K562 (cell line): Measurements from ENCODE around the gene ASF1B. TPM values are rescaled to one million over a fixed set of nuclear protein-coding genes. Genes with fewer than 3 reads are reported as not detected.

Experiments used
- CEBPG ChIP-seq, 3 experiments: fragments of 200-800 bp in 1 of 3; sonication (Bioruptor generic) in 1 of 3; sonication (generic) in 1 of 3; formaldehyde crosslinking in 1 of 3; IDR thresholded peaks in 2 of 3; conservative IDR thresholded peaks in 1 of 3; 2 replicates each; pipeline versions ENCODE4 v1.6.1 to v1.8.0; 2016 to 2022; ENCODE audit warnings: missing compliant biosample characterization in 2 of 3, missing genetic modification characterization in 2 of 3, mild to moderate bottlenecking in 1 of 3, missing genetic modification reagents in 1 of 3
- CXXC5 ChIP-seq: fragments of 250-450 bp; sonication (Bioruptor Pico); IDR thresholded peaks from 2 replicates; pipeline ENCODE4 v1.8.0; 2022; ENCODE audit warnings: inconsistent platforms, mild to moderate bottlenecking, moderate library complexity
- EGR1 ChIP-seq: fragments of 450-650 bp; conservative IDR thresholded peaks from 2 replicates; pipeline ENCODE4 v1.6.1; 2017; ENCODE audit warnings: mild to moderate bottlenecking
- JUND ChIP-seq, 2 experiments: IDR thresholded peaks; 2 replicates in 1 of 2; 3 replicates in 1 of 2; pipeline ENCODE4 v1.6.1; 2011; ENCODE audit warnings: borderline replicate concordance in 2 of 2, low read depth in 2 of 2, low read length in 2 of 2, improper control_type of control experiment in 1 of 2, missing biosample characterization in 1 of 2, missing genetic modification characterization in 1 of 2, missing genetic modification reagents in 1 of 2
- MAZ ChIP-seq, 2 experiments: fragments of 450-650 bp in 1 of 2; sonication (generic) in 1 of 2; formaldehyde crosslinking; IDR thresholded peaks in 1 of 2; conservative IDR thresholded peaks in 1 of 2; 2 replicates each; pipeline versions ENCODE4 v1.4.0 to v1.5.0; 2020; ENCODE audit warnings: mild to moderate bottlenecking in 1 of 2, missing genetic modification reagents in 1 of 2
- NCOA1 ChIP-seq: fragments of 450-650 bp; IDR thresholded peaks from 2 replicates; pipeline ENCODE4 v1.6.1; 2016; ENCODE audit warnings: low read depth
- SAFB ChIP-seq: fragments of 200-400 bp; formaldehyde crosslinking; IDR thresholded peaks from 2 replicates; pipeline ENCODE4 v1.6.1; 2017; ENCODE audit warnings: low read depth, low read length, borderline replicate concordance
- SUPT5H ChIP-seq: fragments of 450-650 bp; IDR thresholded peaks from 2 replicates; pipeline ENCODE4 v1.6.1; 2016
- TCF7 ChIP-seq: sonication (generic); IDR thresholded peaks from 2 replicates; pipeline ENCODE4 v1.6.1; 2016; ENCODE audit warnings: antibody characterized with exemption, borderline replicate concordance
- ZC3H11A ChIP-seq: IDR thresholded peaks from 2 replicates; pipeline ENCODE4 v1.6.1; 2012; ENCODE audit warnings: low read depth, low read length, improper control_type of control experiment
- ZNF274 ChIP-seq: IDR thresholded peaks from 2 replicates; pipeline ENCODE4 v1.6.1; 2011; ENCODE audit warnings: low read depth, mild to moderate bottlenecking, low read length, moderate library complexity, borderline replicate concordance
- polyA plus RNA-seq, 8 experiments: library from polyadenylated mRNA; depleted of rRNA in 4 of 8; stranded (reverse) in 5 of 8; unstranded in 3 of 8; fragments of >200 nt; fragmentation: Nextera tagmentation in 2 of 8; fragmentation: Illumina TruSeq in 1 of 8; extraction: Ambion mirVana in 2 of 8; extraction: Trizol in 1 of 8; gene quantifications; 2 replicates each; pipeline versions ENCODE4 v1.2.1 to v1.2.3, GENCODE V29; 2011 to 2014; ENCODE audit warnings: inconsistent platforms in 1 of 8, missing spikeins in 1 of 8
- total RNA-seq, 7 experiments: library from RNA; depleted of rRNA in 6 of 7; stranded (reverse); fragments of >200 nt in 6 of 7; fragmentation: Illumina TruSeq in 2 of 7; extraction: Trizol in 2 of 7; gene quantifications; 2 replicates each; pipeline versions ENCODE4 v1.2.1 to v1.2.3, GENCODE V29; 2011 to 2021; ENCODE audit warnings: low replicate concordance in 1 of 7
- TF ChIP-seq, protein P1 (sequence below): fragments of 200-600 bp; sonication (generic); IDR thresholded peaks from one replicate; pipeline ENCODE4 v1.6.1; 2012; ENCODE audit warnings: mild to moderate bottlenecking, low read depth, low read length, inconsistent platforms
- TF ChIP-seq, protein P2 (sequence below): fragments of 450-650 bp; IDR thresholded peaks from 2 replicates; pipeline ENCODE4 v1.6.1; 2016; ENCODE audit warnings: antibody characterized with exemption

Gene ASF1B
- total and polyA plus RNA-seq, 9 of the 15 experiments (the other 6 are each of a cell fraction or from before 2014, with no cell fraction given), result 6.0 to 69.4 (median 53.3) TPM

DNA sequence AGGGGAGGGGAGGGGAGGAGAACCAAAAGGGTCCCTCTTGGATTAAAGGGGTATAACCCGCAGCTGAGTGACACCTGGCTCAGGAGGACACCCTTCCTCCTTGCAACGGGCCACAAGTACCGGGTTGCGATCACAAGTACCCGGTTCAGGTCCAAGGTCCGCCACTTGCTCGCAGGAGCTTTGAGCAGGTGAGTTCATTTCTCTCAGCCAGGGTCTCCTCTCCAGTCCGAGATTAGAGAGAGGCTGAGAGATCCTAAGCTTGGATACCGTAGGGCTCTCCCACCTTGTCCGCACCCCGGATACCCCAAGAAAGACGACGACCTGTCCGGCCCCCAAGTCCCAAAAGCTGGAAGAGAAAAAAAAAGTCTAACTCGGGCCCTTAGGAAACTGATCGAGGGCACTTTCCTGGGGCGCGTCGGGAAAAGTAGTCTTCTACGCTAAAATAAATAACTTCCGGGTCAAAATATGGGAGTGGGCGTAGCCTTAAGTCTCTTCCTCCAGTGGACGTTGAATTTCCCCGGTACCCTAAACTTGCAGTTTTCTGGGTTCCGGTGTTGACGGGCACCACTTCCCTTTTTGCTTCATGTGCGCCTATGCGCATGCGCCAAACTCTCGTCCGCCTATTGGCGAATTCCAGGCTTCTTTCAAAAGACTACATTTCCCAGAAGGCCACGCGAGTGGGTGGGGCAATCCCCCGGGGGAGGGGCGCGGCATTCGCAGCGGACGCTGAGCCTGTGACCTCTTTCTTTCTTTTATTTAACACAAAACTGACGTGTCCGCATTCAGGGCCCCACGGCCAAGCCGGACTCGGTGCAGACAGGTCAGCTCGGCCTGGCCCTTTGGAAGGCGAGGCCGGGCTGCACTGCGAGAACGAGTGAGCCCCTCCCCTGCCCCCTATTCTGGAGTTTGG lies 55.2 kb downstream of the ASF1B start (continued):
- TF ChIP-seq, protein P1, sequence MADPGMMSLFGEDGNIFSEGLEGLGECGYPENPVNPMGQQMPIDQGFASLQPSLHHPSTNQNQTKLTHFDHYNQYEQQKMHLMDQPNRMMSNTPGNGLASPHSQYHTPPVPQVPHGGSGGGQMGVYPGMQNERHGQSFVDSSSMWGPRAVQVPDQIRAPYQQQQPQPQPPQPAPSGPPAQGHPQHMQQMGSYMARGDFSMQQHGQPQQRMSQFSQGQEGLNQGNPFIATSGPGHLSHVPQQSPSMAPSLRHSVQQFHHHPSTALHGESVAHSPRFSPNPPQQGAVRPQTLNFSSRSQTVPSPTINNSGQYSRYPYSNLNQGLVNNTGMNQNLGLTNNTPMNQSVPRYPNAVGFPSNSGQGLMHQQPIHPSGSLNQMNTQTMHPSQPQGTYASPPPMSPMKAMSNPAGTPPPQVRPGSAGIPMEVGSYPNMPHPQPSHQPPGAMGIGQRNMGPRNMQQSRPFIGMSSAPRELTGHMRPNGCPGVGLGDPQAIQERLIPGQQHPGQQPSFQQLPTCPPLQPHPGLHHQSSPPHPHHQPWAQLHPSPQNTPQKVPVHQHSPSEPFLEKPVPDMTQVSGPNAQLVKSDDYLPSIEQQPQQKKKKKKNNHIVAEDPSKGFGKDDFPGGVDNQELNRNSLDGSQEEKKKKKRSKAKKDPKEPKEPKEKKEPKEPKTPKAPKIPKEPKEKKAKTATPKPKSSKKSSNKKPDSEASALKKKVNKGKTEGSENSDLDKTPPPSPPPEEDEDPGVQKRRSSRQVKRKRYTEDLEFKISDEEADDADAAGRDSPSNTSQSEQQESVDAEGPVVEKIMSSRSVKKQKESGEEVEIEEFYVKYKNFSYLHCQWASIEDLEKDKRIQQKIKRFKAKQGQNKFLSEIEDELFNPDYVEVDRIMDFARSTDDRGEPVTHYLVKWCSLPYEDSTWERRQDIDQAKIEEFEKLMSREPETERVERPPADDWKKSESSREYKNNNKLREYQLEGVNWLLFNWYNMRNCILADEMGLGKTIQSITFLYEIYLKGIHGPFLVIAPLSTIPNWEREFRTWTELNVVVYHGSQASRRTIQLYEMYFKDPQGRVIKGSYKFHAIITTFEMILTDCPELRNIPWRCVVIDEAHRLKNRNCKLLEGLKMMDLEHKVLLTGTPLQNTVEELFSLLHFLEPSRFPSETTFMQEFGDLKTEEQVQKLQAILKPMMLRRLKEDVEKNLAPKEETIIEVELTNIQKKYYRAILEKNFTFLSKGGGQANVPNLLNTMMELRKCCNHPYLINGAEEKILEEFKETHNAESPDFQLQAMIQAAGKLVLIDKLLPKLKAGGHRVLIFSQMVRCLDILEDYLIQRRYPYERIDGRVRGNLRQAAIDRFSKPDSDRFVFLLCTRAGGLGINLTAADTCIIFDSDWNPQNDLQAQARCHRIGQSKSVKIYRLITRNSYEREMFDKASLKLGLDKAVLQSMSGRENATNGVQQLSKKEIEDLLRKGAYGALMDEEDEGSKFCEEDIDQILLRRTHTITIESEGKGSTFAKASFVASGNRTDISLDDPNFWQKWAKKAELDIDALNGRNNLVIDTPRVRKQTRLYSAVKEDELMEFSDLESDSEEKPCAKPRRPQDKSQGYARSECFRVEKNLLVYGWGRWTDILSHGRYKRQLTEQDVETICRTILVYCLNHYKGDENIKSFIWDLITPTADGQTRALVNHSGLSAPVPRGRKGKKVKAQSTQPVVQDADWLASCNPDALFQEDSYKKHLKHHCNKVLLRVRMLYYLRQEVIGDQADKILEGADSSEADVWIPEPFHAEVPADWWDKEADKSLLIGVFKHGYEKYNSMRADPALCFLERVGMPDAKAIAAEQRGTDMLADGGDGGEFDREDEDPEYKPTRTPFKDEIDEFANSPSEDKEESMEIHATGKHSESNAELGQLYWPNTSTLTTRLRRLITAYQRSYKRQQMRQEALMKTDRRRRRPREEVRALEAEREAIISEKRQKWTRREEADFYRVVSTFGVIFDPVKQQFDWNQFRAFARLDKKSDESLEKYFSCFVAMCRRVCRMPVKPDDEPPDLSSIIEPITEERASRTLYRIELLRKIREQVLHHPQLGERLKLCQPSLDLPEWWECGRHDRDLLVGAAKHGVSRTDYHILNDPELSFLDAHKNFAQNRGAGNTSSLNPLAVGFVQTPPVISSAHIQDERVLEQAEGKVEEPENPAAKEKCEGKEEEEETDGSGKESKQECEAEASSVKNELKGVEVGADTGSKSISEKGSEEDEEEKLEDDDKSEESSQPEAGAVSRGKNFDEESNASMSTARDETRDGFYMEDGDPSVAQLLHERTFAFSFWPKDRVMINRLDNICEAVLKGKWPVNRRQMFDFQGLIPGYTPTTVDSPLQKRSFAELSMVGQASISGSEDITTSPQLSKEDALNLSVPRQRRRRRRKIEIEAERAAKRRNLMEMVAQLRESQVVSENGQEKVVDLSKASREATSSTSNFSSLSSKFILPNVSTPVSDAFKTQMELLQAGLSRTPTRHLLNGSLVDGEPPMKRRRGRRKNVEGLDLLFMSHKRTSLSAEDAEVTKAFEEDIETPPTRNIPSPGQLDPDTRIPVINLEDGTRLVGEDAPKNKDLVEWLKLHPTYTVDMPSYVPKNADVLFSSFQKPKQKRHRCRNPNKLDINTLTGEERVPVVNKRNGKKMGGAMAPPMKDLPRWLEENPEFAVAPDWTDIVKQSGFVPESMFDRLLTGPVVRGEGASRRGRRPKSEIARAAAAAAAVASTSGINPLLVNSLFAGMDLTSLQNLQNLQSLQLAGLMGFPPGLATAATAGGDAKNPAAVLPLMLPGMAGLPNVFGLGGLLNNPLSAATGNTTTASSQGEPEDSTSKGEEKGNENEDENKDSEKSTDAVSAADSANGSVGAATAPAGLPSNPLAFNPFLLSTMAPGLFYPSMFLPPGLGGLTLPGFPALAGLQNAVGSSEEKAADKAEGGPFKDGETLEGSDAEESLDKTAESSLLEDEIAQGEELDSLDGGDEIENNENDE, result no peak
- peak; percentile 24; the same call in 1 of the 2 replicates for TF ChIP-seq JUND (IDR thresholded peaks at IDR 0.05; ENCODE audit: borderline replicate concordance, low read depth, low read length)
- TF ChIP-seq JUND (tag; IDR thresholded peaks at IDR 0.05; ENCODE audit: borderline replicate concordance, low read depth, low read length), result peak; percentile 47; the same call in 1 of the 3 replicates
- no peak for TF ChIP-seq SAFB
- TF ChIP-seq ZNF274, result no peak
- no peak for TF ChIP-seq ZC3H11A
- peak; percentile 62; the same call in 1 of the 2 replicates for TF ChIP-seq SUPT5H
- TF ChIP-seq TCF7, result no peak
- TF ChIP-seq EGR1, result peak; percentile 75
- TF ChIP-seq MAZ (CRISPR knock-in tag; conservative IDR thresholded peaks at IDR 0.05 in 1 of 2, IDR thresholded peaks at IDR 0.05 in 1 of 2), result peak; percentile 71 to 94
- TF ChIP-seq, protein P2, sequence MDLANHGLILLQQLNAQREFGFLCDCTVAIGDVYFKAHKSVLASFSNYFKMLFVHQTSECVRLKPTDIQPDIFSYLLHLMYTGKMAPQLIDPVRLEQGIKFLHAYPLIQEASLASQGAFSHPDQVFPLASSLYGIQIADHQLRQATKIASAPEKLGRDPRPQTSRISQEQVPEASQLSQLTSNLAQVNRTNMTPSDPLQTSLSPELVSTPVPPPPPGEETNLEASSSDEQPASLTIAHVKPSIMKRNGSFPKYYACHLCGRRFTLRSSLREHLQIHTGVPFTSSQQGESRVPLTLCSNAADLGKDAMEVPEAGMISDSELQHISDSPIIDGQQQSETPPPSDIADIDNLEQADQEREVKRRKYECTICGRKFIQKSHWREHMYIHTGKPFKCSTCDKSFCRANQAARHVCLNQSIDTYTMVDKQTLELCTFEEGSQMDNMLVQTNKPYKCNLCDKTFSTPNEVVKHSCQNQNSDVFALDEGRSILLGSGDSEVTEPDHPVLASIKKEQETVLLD, result peak; percentile 99
- peak; percentile 82 for TF ChIP-seq NCOA1
- peak; percentile 81 for TF ChIP-seq CEBPG (CRISPR knock-in tag; IDR thresholded peaks at IDR 0.05)
- peak; percentile 70 to 78; a peak in 3 of 4 replicates for TF ChIP-seq CEBPG (tag; conservative IDR thresholded peaks at IDR 0.05 in 1 of 2, IDR thresholded peaks at IDR 0.05 in 1 of 2)
- TF ChIP-seq CXXC5, result peak; percentile 83
